ENCODE measurements around the gene XPO6.

DNA sequence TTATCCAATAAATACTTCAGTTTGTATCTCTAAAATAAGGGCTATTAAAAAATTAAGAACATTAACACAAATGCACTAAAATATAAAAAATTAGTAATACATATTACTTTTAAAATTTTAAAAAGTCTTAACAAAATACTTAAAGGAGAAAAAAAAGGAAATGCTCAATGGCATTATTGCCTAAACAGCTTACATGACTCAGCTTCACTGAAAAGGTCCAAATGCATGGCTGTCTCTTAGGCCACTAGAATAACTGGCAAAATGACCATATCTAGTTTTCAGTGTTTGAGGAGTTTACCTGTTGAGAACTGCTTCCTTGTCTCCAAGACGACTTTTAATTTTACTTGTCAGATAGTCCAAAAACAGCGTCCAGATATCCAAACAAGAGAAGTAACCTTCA, 66.0 kb downstream of the XPO6 start:
- no peak for TF ChIP-seq POLR2A (IDR thresholded peaks at IDR 0.05)
- TF ChIP-seq, protein P1, sequence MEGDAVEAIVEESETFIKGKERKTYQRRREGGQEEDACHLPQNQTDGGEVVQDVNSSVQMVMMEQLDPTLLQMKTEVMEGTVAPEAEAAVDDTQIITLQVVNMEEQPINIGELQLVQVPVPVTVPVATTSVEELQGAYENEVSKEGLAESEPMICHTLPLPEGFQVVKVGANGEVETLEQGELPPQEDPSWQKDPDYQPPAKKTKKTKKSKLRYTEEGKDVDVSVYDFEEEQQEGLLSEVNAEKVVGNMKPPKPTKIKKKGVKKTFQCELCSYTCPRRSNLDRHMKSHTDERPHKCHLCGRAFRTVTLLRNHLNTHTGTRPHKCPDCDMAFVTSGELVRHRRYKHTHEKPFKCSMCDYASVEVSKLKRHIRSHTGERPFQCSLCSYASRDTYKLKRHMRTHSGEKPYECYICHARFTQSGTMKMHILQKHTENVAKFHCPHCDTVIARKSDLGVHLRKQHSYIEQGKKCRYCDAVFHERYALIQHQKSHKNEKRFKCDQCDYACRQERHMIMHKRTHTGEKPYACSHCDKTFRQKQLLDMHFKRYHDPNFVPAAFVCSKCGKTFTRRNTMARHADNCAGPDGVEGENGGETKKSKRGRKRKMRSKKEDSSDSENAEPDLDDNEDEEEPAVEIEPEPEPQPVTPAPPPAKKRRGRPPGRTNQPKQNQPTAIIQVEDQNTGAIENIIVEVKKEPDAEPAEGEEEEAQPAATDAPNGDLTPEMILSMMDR (IDR thresholded peaks at IDR 0.05), result no peak
